Body of pancreas (tissue), 4 donors: ENCODE measurements around the gene STOML1.
A peak's percentile ranks its signal among the peaks of the same experiment; 100 is the strongest.

Experiments
- POLR2A ChIP-seq, 3 donors: fragments of 450-650 bp; IDR thresholded peaks; one replicate each; pipeline ENCODE4 v1.6.1; 2016; ENCODE audit warnings: antibody characterized with exemption in 3 of 3, mild to moderate bottlenecking in 2 of 3
- TF ChIP-seq, protein P1 (sequence below), 7 experiments: fragments of 450-650 bp in 4 of 7; fragments of 200-600 bp in 3 of 7; sonication (generic) in 3 of 7; IDR thresholded peaks; one replicate each; pipeline ENCODE4 v1.5.1; 2016 to 2019; ENCODE audit warnings: antibody characterized with exemption in 7 of 7

DNA sequence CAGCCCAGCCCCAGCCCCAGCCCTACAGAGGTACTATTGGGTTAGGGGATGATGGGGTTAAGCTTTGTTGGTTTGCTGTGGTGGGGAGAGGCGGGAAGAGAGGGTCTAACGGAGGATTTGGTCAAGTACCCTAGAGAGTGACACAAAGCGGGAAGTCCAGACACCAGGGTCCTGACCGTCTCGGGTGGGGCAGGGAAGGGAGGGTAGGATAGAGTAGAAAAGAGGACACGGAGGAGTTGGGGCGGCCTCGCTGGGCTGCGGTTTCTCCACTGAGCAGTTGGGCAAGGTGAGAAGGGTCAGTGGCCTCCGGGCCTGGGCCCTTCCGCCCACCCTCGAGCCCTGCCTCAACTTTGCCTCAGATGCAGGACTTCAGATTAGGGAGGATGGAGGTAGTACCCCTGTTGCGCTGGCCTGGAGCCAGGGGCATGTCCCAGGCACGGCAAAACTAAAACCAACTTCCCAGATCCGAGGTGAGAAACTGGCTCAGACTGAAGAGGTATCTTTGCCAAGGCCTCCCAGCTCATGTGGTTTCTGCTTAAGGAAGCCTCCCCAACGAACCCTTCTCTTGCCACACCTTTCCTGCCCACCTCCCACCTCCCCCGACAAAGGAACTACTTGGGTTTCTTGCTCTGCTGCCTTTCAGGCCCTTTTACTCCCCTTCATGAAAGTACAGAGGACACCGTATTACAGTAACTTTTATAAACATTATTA is 3.0 kb upstream of the STOML1 start:
- TF ChIP-seq, protein P1, sequence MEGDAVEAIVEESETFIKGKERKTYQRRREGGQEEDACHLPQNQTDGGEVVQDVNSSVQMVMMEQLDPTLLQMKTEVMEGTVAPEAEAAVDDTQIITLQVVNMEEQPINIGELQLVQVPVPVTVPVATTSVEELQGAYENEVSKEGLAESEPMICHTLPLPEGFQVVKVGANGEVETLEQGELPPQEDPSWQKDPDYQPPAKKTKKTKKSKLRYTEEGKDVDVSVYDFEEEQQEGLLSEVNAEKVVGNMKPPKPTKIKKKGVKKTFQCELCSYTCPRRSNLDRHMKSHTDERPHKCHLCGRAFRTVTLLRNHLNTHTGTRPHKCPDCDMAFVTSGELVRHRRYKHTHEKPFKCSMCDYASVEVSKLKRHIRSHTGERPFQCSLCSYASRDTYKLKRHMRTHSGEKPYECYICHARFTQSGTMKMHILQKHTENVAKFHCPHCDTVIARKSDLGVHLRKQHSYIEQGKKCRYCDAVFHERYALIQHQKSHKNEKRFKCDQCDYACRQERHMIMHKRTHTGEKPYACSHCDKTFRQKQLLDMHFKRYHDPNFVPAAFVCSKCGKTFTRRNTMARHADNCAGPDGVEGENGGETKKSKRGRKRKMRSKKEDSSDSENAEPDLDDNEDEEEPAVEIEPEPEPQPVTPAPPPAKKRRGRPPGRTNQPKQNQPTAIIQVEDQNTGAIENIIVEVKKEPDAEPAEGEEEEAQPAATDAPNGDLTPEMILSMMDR (IDR thresholded peaks at IDR 0.05): no peak
- peak in 1 of 3 donors; percentile 0 for TF ChIP-seq POLR2A (IDR thresholded peaks at IDR 0.05)
